GM12864 (cell line): Measurements from ENCODE around the gene CLCF1.

ENCODE experiments used
- DNase-seq: peaks from one replicate; pipeline ENCODE4 v3.0.0-alpha.2; 2011; ENCODE audit warnings: low read depth
- H3K4me3 ChIP-seq: 2 replicates; pipeline ENCODE4 v1.5.1; 2011; ENCODE audit warnings: mild to moderate bottlenecking, low read depth, low read length, control low read depth
- CTCF ChIP-seq: IDR thresholded peaks from 2 replicates; pipeline ENCODE4 v1.5.1; 2011; ENCODE audit warnings: low read depth, mild to moderate bottlenecking, moderate library complexity, low read length, control low read depth, inconsistent platforms; ENCODE audit errors: missing control alignments

The CLCF1 gene

GRCh38 chr11:67371189-67371910 lies 2.0 kb downstream of the CLCF1 start:
- peak; percentile 50 for TF ChIP-seq CTCF
- DNase-seq, result no peak
- H3K4me3 ChIP-seq, result no peak overlapping the region

- no peak overlapping the region for H3K4me3 ChIP-seq
- no peak for DNase-seq
- TF ChIP-seq CTCF, result no peak
Measured at GRCh38 chr11:67370351-67371076, 2.9 kb downstream of the CLCF1 start.

GRCh38 chr11:67369801-67370284 lies 3.6 kb downstream of the CLCF1 start:
- no peak for DNase-seq
- TF ChIP-seq CTCF, result no peak
- H3K4me3 ChIP-seq, result no peak overlapping the region

GRCh38 chr11:67369275-67369674 lies 4.1 kb downstream of the CLCF1 start:
- H3K4me3 ChIP-seq, result no peak overlapping the region
- DNase-seq, result no peak

GRCh38 chr11:67368621-67369020 lies 4.8 kb downstream of the CLCF1 start:
- no peak overlapping the region for H3K4me3 ChIP-seq
- TF ChIP-seq CTCF, result no peak
- DNase-seq, result no peak

More at GRCh38 chr11:67369275-67369674, 4.1 kb downstream of the CLCF1 start:
- TF ChIP-seq CTCF, result no peak

GRCh38 chr11:67367761-67368227 lies 5.6 kb downstream of the CLCF1 start:
- H3K4me3 ChIP-seq, result no peak overlapping the region
- TF ChIP-seq CTCF, result no peak
- DNase-seq, result no peak
